AG20443 (cell line): ENCODE measurements around the gene ARHGAP42.
"Not testable (repeated sequence)": the region's sequence is repeated elsewhere in the genome, so short reads cannot be mapped to it uniquely, and the experiment has no call there.

Experiments used
- DNase-seq: peaks from one replicate; pipeline ENCODE4 v3.0.0; 2012; ENCODE audit warnings: low spot score, mixed read lengths

Gene ARHGAP42

DNA sequence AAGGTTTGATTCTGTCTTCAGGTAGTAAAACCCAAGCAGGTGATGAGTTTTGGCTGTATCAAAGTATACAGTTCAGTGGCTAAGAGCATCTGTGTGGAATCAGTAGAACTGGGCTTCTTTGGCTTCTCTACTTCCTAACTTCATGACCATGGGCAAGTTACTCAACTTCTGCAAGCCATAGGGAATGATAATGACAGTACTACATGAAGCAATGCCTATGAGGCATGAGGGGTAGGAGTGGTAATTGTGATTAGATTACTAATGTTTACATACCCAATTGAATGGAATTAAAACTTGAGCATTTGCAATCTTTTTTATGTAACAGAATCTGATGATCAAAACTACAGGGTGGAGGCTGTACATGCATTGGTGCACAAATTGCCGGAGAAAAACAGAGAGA is 278.3 kb downstream of the ARHGAP42 start:
- DNase-seq: no peak

DNA sequence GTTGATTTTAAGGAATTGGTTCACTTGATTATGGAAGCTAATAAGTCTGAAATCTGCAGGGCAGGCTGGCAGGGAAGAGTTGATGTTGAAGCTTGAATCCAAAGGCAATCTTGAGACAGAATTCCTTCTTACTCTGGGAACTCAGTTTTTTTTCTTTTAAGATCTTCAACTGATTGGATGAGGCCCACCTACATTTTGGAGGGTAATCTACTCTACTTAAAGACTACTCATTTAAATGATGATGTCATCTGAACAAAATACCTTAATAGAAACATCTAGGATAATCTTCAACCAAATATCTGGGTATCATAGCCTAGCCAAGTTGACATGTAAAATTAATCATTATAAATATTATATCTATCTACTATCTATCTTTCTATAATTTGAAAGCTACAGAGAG is 279.3 kb downstream of the ARHGAP42 start:
- no peak for DNase-seq

DNA sequence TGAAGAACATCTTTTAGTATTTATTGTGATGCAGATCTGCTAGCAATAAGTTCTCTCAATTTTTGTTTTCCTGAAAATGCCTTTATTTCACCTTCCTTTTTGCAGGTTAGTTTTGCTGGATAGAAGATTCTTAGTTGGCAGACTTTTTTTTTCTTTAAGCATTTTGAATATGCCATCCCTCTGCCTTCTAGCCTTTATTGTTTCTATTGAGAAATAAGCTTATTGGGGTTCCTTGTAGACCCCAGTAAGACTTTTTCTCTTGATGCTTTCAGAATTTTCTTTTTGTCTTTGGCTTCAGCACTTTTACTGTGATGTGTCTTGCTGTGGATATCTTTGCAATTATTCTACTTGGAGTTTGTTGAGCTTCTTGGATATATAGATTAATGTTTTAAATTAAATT is 281.9 kb downstream of the ARHGAP42 start:
- DNase-seq: no peak

DNA sequence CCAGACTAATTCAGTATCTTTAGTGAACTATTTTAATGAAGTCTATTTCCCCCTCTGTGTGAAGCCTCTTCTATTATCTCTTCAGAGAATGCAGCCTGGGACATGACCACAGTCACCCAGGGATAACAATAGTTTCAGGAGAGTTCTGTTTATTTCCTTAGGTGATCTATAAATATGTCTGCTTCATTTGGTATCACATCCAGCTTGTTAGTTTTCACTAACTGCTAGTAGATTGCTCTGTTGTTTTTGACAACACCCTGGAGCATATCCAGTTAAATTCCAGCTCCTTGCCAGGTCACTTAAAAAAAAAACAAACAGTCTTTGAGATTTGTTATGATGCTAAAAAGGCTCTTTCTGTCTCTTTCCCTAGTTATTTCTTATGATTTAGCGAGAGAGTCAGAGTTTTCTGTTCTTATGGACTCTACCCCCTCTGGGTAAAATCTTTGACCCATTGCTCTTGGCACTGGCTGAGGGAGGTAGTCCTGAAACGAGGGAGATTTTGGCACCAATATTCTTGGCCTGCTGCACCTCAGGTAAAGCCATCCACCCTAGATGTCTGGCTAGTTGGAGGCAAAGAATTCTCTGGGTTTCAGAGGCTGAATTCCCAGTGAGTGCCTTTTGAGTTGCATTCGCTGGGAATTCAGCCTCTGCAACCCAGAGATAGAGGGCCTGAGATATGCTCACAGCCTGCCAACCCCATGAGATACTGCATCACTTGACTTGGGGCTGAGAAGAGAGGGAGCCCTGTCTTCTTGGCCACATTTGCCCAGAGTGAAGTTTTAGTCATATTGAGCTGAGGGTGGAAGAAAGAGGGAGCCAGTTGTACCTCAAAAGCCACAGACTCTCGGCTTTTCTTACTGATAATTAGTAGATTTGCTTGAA is 283.4 kb downstream of the ARHGAP42 start:
- no peak for DNase-seq

DNA sequence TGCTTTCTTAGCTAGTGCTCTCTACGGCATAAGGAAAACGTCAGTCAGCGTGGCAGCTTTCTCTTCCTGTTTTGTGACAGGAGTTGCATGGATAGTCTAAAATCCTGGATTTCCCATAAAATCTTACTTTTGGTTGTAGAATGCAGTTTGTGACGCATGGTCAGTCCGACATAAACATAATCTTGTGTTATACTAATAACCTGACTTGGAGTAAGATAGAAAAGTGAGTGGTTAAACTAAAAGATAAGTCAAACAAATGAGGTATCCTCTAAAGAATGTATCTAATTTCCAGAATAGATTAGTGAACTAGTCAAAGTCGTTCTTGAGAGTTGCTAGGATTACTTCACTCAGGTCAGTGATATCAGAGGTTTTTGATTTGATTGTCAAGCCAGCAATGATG is 285.0 kb downstream of the ARHGAP42 start:
- no peak for DNase-seq

DNA sequence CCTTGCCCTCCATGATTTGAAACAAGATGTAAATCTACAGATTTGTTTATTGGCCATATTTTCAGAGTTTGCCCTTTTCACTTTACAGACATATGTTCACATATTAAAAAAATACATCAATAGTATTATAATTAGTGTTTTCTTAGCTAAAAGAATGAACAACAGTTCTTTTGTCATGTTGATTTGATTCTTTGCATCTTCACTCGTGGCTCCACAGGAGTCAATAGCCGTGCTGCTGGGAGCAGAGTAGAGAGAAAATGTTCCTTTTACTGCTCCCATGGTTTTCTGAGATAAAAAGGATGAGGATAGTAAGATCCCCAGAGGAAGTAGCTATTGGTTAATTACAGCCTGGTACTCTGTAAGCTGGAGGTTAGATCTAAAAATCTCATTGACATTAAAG is 291.4 kb downstream of the ARHGAP42 start:
- DNase-seq: no peak

DNA sequence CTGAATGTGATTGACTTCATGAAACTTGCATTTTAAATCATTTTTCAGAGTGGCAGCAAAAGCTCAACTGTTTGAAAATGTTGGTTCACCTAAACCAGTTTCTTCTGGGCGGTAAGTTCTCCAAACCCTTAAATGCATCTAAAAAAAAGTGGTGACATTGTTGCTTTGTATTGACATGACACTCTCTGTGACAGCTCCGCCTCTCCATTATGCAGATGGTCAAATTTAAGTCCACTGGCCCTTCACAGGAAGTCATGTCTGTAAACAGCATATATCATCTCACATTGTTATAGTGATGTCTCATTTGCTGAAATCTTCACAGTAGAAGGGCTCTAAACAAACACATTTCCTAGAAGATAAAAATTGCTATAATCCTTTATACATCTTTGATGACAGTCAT is 291.9 kb downstream of the ARHGAP42 start:
- no peak for DNase-seq

DNA sequence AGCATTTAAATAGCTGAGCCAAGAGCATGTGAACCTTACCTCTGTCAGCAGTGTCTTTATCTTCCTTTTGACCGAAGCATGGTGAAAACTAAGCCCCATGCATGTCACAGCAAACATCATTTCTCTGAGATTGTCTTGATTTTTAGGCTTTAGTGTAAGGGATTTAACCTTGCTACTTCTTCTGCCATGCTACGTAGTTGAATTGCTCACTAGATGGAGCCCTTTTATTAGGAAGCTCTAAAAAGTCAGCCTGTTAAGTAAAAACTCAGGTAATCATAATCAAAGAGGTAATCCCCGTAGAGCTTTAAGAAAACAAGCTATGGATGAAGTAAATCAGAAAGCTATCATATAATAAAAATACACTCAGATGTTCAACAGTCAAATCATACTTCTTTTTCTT is 293.1 kb downstream of the ARHGAP42 start:
- no peak for DNase-seq

DNA sequence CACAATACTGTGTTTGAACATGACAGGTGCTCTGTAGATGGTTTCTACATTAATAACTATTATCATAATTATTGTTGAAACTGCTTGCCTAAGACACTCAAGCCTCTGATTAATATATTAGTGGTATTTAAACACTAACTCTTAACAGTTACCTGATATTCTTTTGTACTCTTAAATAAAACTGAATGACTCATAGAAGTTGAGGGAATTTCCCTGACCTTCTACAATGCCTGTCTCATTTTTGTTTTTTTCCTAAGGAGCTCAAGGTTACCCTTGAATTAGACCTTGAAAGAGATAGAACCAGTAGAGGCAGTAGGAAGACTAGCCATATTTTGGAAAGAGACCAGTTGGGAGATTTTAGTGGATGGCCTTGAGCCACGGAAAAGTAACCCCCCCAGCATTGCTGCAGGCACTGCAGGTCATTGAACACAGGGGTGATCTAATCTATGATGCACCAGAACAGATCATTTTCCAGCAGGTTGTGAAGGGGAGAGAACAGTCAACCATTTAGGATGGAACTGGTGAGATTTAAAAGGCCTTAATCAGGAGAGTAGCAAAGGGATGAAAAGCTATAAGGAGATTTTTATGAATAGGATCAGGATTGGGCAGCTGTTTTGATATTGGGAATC is 294.2 kb downstream of the ARHGAP42 start:
- no peak for DNase-seq

DNA sequence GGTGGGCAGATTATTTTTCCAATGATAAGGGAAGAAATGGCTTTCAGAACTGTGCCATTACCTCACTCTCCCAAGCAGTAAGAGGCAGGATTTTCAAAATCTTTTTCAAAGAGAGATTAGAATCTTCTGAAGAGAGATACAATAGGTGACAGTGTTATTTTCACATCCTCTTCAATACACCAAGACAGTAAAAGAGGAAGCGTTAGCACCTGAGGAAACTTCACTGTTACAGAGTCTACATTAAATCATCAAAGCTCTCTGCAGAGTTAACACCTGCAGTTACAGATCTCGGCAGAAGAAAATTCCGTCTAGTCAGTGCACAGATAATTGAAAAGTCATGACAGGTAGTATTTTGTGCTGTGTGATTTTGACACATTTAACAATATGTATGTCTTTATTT is 297.6 kb downstream of the ARHGAP42 start:
- no peak for DNase-seq

DNA sequence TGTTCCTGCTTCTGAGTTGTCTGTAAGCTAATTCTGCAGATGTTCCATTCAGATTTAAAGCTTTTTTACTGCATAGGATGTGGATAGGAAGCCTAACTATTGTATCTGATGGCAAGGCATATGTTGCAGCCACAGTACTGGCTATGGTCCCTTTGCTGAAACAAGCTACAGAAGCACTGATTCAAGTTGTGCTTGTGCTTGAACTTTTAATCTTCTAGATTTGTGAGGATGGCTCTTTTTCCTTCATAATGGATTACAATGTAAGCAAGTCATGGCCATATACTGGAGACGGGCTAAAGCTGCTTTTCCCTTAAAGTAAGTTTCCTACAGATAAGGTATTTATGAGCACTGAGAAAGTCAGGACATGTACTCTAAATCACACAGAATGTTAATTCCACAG is 303.8 kb downstream of the ARHGAP42 start:
- no peak for DNase-seq

DNA sequence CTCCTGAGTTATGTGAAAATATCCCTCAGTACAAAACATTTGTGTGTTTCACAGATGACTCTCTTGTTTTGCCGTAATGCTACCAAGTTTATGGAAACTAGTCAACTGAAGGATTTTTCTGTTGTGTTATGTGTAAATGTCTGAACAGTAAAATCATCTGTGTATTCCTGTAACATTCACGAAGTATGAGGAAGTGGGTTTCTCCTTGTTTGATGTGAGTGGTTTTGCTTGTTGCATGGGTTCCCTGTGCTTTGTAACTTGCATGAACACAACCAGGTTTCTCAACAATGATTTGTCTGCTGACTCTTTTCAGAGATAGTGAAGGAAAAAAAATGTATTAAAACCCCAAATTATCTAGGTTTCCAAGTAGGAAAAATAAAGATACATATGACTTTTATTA is 304.5 kb downstream of the ARHGAP42 start:
- DNase-seq: no peak

DNA sequence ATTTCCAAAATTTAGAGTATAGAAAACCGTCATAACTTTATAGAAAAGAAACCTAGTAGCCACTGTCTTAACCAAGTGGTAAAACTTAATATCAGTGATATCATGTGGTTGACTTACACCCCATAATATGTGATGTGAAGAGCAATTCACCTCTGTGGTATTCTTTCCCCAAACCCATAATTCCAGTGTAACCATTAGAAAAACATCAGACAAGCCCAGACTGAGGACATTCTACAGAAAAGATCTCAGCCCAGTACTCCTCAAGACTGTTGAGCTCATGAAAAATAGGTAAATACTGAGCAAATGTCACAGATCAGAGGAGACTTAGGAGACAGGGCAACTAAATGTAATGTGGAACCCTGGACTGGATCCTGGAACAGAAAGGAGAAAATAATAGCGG is 307.9 kb downstream of the ARHGAP42 start:
- no peak for DNase-seq

DNA sequence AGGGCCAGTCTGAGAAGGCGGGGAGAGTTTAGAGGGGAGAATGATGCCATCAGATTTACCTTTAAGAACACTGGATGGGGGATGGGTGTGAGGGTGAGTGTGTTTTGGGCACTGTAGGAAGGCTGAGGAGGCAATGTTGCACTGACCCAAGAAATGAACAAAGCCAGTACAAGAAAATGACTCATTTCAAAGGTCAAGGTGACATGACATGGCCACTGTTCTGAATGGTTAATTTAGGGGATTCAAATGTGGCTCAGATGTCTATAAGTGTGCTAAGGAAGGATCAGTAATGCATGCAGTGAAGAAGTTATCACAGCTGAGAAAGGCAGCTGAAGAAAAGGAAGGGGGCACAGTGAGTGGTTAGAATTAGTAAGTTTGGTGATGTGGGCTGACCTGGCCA is 312.7 kb downstream of the ARHGAP42 start:
- DNase-seq: no peak

DNA sequence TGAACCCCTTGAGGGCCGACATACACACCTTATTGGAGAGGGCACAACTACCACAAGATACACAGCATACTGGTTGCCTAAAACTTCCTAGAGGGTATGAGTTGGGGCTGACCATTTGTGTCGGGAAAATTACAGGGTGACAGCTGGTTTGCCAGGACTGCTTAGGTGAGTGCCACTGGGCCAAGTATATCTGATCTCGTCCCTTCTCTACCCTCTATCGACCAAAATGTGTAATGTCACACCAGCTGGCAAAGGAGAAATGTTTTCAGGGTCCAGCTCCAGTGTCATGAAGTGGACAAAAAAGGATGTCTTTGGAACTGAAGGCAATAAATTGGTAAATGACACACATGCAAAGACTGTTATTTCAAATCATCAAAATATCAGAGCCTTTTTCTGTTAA is 316.4 kb downstream of the ARHGAP42 start:
- no peak for DNase-seq

DNA sequence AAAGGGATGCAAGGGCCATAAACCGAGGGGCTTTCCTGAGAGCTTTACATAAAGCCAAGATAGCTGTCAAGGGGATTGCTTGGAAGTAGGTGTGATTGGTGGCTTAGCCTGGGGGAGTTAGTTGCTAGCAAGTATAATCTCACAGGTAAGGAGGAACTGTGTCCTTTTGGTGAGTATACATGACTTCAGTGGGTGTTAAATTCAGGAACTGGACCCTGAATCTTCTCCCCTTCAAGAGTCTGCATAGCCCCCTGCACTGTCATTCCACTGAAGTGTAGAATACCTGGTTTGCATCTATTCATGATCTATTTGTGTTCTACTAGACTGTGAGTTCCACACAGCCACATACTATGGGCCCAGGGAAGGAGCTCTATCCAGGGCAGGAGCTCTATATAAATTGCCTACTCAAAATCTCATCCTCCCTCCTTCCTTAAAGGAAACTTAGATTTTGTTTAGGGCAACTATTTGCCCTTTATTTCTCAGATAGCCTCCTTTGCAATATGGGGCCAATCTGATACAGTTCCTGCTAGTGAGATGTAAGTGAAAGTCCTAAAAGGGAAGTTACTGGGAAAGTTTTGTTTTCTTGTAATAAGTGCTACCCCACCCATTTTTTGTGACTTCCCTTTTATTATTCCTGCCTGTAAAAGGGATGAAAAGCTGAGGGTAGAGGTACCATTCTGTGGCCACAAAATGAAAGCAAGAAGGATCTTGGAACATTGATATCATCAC is 322.0 kb downstream of the ARHGAP42 start:
- no peak for DNase-seq

DNA sequence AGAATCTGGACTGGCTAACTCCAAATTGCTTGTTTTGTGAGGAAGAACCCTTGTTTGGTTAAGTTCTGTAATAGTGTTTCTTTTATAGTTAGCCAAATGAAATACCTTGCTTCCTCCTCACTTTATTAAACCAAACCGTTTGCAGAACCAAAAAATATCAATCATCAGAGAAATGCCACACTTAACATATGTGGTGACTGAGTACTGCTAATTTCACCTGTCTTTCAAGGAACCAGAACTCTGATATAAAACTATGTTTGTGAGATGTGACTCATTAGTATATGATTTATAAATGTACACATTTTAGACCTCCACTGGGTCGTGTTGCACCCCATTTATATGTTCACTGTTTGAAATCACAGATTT is 322.6 kb downstream of the ARHGAP42 start:
- DNase-seq: no peak

DNA sequence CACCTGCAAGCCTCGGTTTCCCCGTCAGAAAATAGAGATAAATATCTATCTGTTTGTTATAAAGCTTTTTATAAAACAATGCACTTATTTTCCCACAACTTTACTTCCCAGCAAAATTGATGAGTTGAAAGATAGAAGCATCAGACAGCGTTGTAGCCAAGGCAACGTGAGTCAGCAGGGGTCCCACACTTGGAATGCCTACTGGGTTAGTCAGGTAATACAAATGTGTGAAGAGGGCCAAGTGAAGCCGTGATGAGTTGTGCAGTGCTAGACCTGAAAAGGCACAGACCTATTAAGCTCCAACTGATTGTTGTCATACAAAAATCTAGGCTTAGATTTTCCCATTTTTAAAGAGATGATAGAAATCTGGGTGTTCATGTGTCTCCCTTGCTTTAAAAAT is 323.8 kb downstream of the ARHGAP42 start:
- DNase-seq: no peak

DNA sequence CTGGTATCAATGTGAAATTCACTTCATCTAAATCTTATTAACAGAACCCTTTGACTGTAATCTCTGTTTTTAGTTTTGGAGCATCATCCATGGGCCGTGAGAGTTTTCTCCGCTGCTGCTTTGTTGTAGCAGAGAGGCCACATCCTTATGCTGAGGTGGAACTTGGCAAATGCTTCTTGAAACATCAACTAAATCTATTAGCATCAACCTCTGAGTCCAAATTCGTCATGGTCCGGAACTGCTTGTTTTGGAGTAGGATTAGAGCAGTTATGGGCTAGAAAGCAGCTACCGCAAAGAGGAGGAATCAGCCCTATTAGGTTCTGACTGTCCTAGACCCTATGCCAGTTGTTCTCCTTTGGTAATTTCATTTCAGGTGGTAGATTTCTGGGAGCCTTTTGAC is 324.8 kb downstream of the ARHGAP42 start:
- DNase-seq: no peak

DNA sequence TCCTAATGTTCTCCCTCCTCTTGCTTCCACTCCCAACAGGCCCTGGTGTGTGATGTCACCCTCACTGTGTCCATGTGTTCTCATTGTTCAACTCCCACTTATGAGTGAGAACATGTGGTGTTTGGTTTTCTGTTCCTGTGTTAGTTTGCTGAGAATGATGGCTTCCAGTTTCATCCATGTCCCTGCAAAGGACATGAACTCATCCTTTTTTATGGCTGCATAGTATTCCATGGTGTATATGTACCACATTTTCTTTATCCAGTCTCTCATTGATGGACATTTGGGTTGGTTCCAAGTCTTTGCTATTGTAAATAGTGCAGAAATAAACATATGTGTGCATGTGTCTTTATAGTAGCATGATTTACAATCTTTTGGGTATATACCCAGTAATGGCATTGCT is 326.6 kb downstream of the ARHGAP42 start:
- DNase-seq: not testable (repeated sequence)

DNA sequence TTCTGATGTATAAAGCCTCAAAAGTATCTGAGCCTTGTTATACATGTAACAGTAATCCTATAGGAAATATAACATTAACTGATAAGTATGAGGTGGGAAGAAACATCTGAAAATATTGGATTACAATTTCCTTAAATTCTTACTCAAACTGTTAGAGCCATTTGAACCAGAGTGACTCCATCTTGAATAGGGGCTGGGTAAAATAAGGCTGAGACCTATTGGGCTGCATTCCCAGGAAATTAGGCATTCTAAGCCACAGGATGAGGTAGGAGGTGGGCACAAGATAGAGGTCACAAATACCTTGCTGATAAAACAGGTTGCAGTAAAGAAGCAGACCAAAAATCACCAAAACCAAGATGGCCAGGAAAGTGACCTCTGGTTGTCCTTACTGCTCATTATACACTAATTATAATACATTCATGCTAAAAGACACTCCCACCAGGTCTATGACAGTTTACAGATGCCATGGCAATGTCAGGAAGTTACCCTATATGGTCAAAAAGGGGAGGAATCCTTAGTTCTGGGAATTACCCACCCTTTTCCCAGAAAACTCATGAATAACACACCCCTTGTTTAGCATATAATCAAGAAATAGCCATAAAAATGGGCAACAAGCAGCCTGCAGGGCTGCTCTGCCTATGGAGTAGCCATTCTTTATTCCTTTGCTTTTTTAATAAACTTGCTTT is 327.7 kb downstream of the ARHGAP42 start:
- no peak for DNase-seq

DNA sequence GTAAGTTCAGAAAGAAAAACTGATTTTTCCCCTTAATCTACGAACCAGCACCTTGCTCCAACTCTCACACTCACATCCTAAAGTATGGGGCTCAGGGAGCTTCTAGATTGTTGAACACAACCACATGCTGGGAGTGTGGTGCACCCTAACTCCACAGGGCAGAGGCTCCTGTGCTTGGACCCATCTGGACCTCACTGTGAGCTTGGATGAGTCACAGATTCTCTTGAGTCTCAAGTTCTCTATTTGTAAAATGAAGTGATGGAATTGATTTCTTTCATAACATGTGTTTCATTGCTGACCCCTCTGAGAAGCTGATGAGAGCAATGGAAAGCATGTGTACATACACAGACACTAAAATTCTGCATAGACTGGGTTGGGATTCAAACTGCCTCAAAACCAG is 332.8 kb downstream of the ARHGAP42 start:
- no peak for DNase-seq

DNA sequence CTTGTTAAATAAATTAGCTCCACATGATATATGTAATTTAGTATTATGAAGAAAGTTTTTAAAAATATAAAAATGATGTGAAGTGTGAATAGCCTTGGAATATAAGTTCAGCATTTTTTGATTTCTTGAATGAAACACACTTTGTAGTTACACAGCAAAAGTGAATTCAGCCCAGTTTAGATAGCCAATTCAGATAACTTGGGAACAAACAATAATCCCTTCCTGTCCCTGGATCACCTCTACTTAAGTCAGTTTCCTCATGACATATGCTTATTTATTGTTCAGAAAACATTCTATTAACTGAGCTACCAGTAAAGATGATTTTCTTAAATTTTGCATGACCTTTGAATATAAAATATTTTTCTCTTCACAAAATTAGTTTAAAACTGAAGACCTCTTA is 335.2 kb downstream of the ARHGAP42 start:
- DNase-seq: no peak
